OCI-LY7 (cell line): Measurements from ENCODE around the gene DGKQ. TPM values are rescaled to one million over a fixed set of nuclear protein-coding genes. Genes with fewer than 3 reads are reported as not detected.

ENCODE experiments used
- BruUV-seq: library from RNA; stranded (reverse); fragments of 400-500 nt; replicated peaks from 2 replicates; lab custom pipeline; 2021; lab: Mats Ljungman, UMichigan
- CTCF ChIA-PET: fragments of 300-600 bp; sonication (Branson Sonifier 250); formaldehyde crosslinking; loops from one replicate; lab custom pipeline; 2022; ENCODE audit warnings: antibody characterized with exemption; ENCODE audit not compliant: unreplicated experiment; lab: Charles Lee
- POLR2A ChIA-PET: fragments of 300-600 bp; sonication (Branson Sonifier 250); formaldehyde crosslinking; loops from one replicate; lab custom pipeline; 2022; ENCODE audit warnings: antibody characterized with exemption; lab: Charles Lee
- DNase-seq: peaks from one replicate; pipeline ENCODE4 v3.0.0-alpha.2; 2015; ENCODE audit warnings: low spot score
- H2AFZ ChIP-seq: fragments of 200-600 bp; sonication (generic), shearing (Covaris generic); 2 replicates; pipeline ENCODE4 v1.6.1; 2014; ENCODE audit warnings: mild to moderate bottlenecking, antibody characterized with exemption, low read length, moderate library complexity
- H3K27ac ChIP-seq: fragments of 200-600 bp; sonication (generic); 2 replicates; pipeline ENCODE4 v1.5.1; 2014; ENCODE audit warnings: mixed run types, low read depth, mild to moderate bottlenecking, moderate library complexity, low read length, inconsistent platforms; ENCODE audit not compliant: poor library complexity, severe bottlenecking
- H3K36me3 ChIP-seq: fragments of 200-600 bp; sonication (generic); 2 replicates; pipeline ENCODE4 v1.6.1; 2014; ENCODE audit warnings: mild to moderate bottlenecking, antibody characterized with exemption, low read length, moderate library complexity, mixed read lengths; ENCODE audit not compliant: insufficient read depth
- H3K4me1 ChIP-seq: fragments of 200-600 bp; sonication (generic); 2 replicates; pipeline ENCODE4 v1.5.1; 2014; ENCODE audit warnings: mild to moderate bottlenecking, low read length; ENCODE audit not compliant: insufficient read depth, poor library complexity, severe bottlenecking
- H3K4me2 ChIP-seq: fragments of 200-600 bp; sonication (generic); 2 replicates; pipeline ENCODE4 v1.6.1; 2014; ENCODE audit warnings: mild to moderate bottlenecking, low read length
- H3K4me3 ChIP-seq: fragments of 200-600 bp; sonication (generic); 2 replicates; pipeline ENCODE4 v1.5.1; 2014; ENCODE audit warnings: mild to moderate bottlenecking, low read depth, low read length; ENCODE audit not compliant: poor library complexity, severe bottlenecking
- H3K79me2 ChIP-seq: fragments of 200-600 bp; sonication (generic); 2 replicates; pipeline ENCODE4 v1.6.1; 2016; ENCODE audit warnings: low read depth, mild to moderate bottlenecking, low read length, moderate library complexity, mixed read lengths; ENCODE audit not compliant: insufficient read depth
- H3K9me2 ChIP-seq: fragments of 200-600 bp; sonication (generic); 2 replicates; pipeline ENCODE4 v1.6.1; 2016; ENCODE audit warnings: mild to moderate bottlenecking, low read length, mixed read lengths; ENCODE audit not compliant: insufficient read depth
- H3K9me3 ChIP-seq: fragments of 200-600 bp; sonication (generic); 2 replicates; pipeline ENCODE4 v1.6.1; 2014; ENCODE audit warnings: mild to moderate bottlenecking, mixed run types, low read length, mixed read lengths
- H4K20me1 ChIP-seq: fragments of 200-600 bp; sonication (generic); 2 replicates; pipeline ENCODE4 v1.6.1; 2014; ENCODE audit warnings: mild to moderate bottlenecking, antibody characterized with exemption, low read length, moderate library complexity, mixed read lengths; ENCODE audit not compliant: insufficient read depth
- CTCF ChIP-seq: fragments of 200-600 bp; sonication (generic); conservative IDR thresholded peaks from 2 replicates; pipeline ENCODE4 v1.5.1; 2014; ENCODE audit warnings: mild to moderate bottlenecking, antibody characterized with exemption, low read length, moderate library complexity, mixed read lengths
- EZH2phosphoT487 ChIP-seq: fragments of 200-600 bp; sonication (generic); IDR thresholded peaks from 2 replicates; pipeline ENCODE4 v1.6.1; 2018; ENCODE audit warnings: low read depth, borderline replicate concordance, mild to moderate bottlenecking, mixed run types, antibody characterized with exemption, low read length, moderate library complexity, mixed read lengths
- intact Hi-C: fragments of 100-400 bp; cut with micrococcal nuclease; formaldehyde crosslinking; loops from one replicate; pipeline ENCODE4 v1.10.0; 2022; ENCODE audit not compliant: unreplicated experiment
- total RNA-seq, 2 experiments: library from RNA; depleted of rRNA in 1 of 2; stranded (reverse); fragments of >200 nt in 1 of 2; shearing (Covaris generic) in 1 of 2; gene quantifications; 2 replicates each; pipeline ENCODE4 v1.2.3, GENCODE V29; 2014 to 2022

DGKQ gene
- total RNA-seq, 2 experiments from 2014 or later: 11.3 to 15.2 TPM

- H4K20me1 ChIP-seq: no peaks in the 10 kb centered on the region
- no peak for TF ChIP-seq EZH2phosphoT487
- no peak for TF ChIP-seq CTCF
- no peak overlapping the region for H2AFZ ChIP-seq
- no peaks in the 10 kb centered on the region for H3K9me2 ChIP-seq
- intact Hi-C loops: loop anchor here (5.0 to 10.0 kb wide), 2 partner anchors 233 to 336 kb away; partner anchors contain the start of genes CTBP1 and UVSSA
- peaks cover 29% of the 10 kb centered on the region for H3K4me1 ChIP-seq
- ChIA-PET CTCF (no interaction called here), POLR2A (no interaction called here)
- DNase-seq: no peak
- no peaks in the 10 kb centered on the region for H3K79me2 ChIP-seq
- no peak overlapping the region for H3K4me3 ChIP-seq
- no TSS peak for BruUV-seq
- no peak overlapping the region for H3K27ac ChIP-seq
- H3K36me3 ChIP-seq: no peaks in the 10 kb centered on the region
- no peak overlapping the region for H3K4me2 ChIP-seq
- H3K9me3 ChIP-seq: no peaks in the 10 kb centered on the region
Measured at GRCh38 chr4:1011666-1012033, 38.3 kb upstream of the DGKQ start.

- Histone ChIP-seq H3K9me3 (no peaks in the 10 kb centered on the region), H2AFZ (no peak within 1 kb of the TSS), H3K27ac (no peak within 1 kb of the TSS), H4K20me1 (no peaks in the 10 kb centered on the region), H3K79me2 (no peaks in the 10 kb centered on the region), H3K4me3 (peak within 1 kb of the TSS; percentile 64), H3K9me2 (no peaks in the 10 kb centered on the region), H3K4me1 (peaks cover 29% of the 10 kb centered on the region), H3K4me2 (peak within 1 kb of the TSS; percentile 66), H3K36me3 (no peaks in the 10 kb centered on the region)
- TF ChIP-seq CTCF: no peak
- no peak for TF ChIP-seq EZH2phosphoT487
- BruUV-seq: no TSS peak
- DNase-seq: peak; percentile 85
- ChIA-PET CTCF (no interaction called here), POLR2A (no interaction called here)
- intact Hi-C loops: loop anchor here (5.0 to 10.0 kb wide), 2 partner anchors 234 to 336 kb away; partner anchors contain the start of genes CTBP1 and UVSSA
Measured at GRCh38 chr4:1011022-1011665, 37.8 kb upstream of the DGKQ start, which contains the start of gene FGFRL1. Gene FGFRL1, plus strand, starts transcription at chr4:1011626. Its CDS starts 860 bp downstream, at chr4:1012486.

GRCh38 chr4:1010395-1011021, 37.1 kb upstream of the DGKQ start:
- TF ChIP-seq CTCF (no peak), EZH2phosphoT487 (no peak)
- no TSS peak for BruUV-seq
- Histone ChIP-seq H3K4me3 (no peak overlapping the region), H2AFZ (no peak overlapping the region), H4K20me1 (no peaks in the 10 kb centered on the region), H3K9me3 (no peaks in the 10 kb centered on the region), H3K9me2 (no peaks in the 10 kb centered on the region), H3K27ac (no peak overlapping the region), H3K4me1 (peaks cover 29% of the 10 kb centered on the region), H3K36me3 (no peaks in the 10 kb centered on the region), H3K4me2 (peak overlapping the region; percentile 66), H3K79me2 (no peaks in the 10 kb centered on the region)
- intact Hi-C loops: loop anchor here (5.0 to 10.0 kb wide), 2 partner anchors 234 to 337 kb away; partner anchors contain the start of genes CTBP1 and UVSSA
- peak; percentile 18 for DNase-seq
- ChIA-PET POLR2A (interaction anchor here (0.9 kb wide), 1 partner anchor 74 kb away, joined by 3 read pairs; no protein-coding TSS in a partner anchor), CTCF (no interaction called here)
